HL-60 (cell line): ENCODE measurements around the gene DNMT3L.
"Not testable (repeated sequence)": the region's sequence is repeated elsewhere in the genome, so short reads cannot be mapped to it uniquely, and the experiment has no call there.

Source experiments
- GABPA ChIP-seq: IDR thresholded peaks from 2 replicates; pipeline ENCODE4 v1.6.1; 2012; ENCODE audit warnings: low read depth
- POLR2AphosphoS5 ChIP-seq: IDR thresholded peaks from 2 replicates; pipeline ENCODE4 v1.6.1; 2012; ENCODE audit warnings: low read depth
- TF ChIP-seq, protein P1 (sequence below): IDR thresholded peaks from 2 replicates; pipeline ENCODE4 v1.6.1; 2012; ENCODE audit warnings: low read depth; ENCODE audit not compliant: insufficient replicate concordance
- TF ChIP-seq, protein P2 (sequence below): IDR thresholded peaks from one replicate; pipeline ENCODE4 v1.5.1; 2011; ENCODE audit warnings: low read length, control low read depth, inconsistent platforms; ENCODE audit not compliant: insufficient read depth

DNA sequence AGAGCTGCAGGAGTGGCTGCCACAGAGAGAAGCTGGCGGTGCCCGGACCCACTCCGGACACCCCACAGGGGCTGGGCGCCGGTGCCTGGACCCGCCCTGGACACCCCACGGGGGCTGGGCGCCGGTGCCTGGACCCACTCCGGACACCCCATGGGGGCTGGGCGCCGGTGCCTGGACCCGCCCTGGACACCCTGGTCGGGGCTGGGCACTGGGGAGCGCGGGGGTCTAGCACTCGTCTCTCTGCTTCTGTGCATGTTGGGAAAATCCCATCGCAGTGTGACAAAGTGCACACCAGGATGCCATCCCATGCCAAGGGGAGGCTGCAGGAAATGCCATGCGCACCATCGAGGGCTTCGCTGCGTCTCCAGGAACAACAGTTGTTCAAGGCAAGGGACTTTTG, 32.1 kb downstream of the DNMT3L start:
- TF ChIP-seq, protein P1, sequence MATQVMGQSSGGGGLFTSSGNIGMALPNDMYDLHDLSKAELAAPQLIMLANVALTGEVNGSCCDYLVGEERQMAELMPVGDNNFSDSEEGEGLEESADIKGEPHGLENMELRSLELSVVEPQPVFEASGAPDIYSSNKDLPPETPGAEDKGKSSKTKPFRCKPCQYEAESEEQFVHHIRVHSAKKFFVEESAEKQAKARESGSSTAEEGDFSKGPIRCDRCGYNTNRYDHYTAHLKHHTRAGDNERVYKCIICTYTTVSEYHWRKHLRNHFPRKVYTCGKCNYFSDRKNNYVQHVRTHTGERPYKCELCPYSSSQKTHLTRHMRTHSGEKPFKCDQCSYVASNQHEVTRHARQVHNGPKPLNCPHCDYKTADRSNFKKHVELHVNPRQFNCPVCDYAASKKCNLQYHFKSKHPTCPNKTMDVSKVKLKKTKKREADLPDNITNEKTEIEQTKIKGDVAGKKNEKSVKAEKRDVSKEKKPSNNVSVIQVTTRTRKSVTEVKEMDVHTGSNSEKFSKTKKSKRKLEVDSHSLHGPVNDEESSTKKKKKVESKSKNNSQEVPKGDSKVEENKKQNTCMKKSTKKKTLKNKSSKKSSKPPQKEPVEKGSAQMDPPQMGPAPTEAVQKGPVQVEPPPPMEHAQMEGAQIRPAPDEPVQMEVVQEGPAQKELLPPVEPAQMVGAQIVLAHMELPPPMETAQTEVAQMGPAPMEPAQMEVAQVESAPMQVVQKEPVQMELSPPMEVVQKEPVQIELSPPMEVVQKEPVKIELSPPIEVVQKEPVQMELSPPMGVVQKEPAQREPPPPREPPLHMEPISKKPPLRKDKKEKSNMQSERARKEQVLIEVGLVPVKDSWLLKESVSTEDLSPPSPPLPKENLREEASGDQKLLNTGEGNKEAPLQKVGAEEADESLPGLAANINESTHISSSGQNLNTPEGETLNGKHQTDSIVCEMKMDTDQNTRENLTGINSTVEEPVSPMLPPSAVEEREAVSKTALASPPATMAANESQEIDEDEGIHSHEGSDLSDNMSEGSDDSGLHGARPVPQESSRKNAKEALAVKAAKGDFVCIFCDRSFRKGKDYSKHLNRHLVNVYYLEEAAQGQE = not testable (repeated sequence)
- TF ChIP-seq, protein P2, sequence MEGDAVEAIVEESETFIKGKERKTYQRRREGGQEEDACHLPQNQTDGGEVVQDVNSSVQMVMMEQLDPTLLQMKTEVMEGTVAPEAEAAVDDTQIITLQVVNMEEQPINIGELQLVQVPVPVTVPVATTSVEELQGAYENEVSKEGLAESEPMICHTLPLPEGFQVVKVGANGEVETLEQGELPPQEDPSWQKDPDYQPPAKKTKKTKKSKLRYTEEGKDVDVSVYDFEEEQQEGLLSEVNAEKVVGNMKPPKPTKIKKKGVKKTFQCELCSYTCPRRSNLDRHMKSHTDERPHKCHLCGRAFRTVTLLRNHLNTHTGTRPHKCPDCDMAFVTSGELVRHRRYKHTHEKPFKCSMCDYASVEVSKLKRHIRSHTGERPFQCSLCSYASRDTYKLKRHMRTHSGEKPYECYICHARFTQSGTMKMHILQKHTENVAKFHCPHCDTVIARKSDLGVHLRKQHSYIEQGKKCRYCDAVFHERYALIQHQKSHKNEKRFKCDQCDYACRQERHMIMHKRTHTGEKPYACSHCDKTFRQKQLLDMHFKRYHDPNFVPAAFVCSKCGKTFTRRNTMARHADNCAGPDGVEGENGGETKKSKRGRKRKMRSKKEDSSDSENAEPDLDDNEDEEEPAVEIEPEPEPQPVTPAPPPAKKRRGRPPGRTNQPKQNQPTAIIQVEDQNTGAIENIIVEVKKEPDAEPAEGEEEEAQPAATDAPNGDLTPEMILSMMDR = not testable (repeated sequence)
- TF ChIP-seq POLR2AphosphoS5, GABPA: not testable (repeated sequence)
